Prostate gland (tissue), 2 donors: ENCODE data around the gene RPS10.

Experiments used
- POLR2A ChIP-seq: fragments of 450-650 bp; IDR thresholded peaks from one replicate; pipeline ENCODE4 v1.6.1; 2016; ENCODE audit warnings: antibody characterized with exemption, mild to moderate bottlenecking
- POLR2AphosphoS5 ChIP-seq: sonication (generic); formaldehyde crosslinking; IDR thresholded peaks from one replicate; pipeline ENCODE4 v1.6.1; 2017; ENCODE audit warnings: antibody characterized with exemption
- TF ChIP-seq, protein P1 (sequence below), 4 experiments: fragments of 200-600 bp in 2 of 4; fragments of 450-650 bp in 2 of 4; sonication (generic) in 2 of 4; IDR thresholded peaks; 1 replicate in 3 of 4; 2 replicates in 1 of 4; pipeline ENCODE4 v1.5.1; 2016 to 2019; ENCODE audit warnings: antibody characterized with exemption in 4 of 4, mild to moderate bottlenecking in 2 of 4, moderate library complexity in 2 of 4

DNA sequence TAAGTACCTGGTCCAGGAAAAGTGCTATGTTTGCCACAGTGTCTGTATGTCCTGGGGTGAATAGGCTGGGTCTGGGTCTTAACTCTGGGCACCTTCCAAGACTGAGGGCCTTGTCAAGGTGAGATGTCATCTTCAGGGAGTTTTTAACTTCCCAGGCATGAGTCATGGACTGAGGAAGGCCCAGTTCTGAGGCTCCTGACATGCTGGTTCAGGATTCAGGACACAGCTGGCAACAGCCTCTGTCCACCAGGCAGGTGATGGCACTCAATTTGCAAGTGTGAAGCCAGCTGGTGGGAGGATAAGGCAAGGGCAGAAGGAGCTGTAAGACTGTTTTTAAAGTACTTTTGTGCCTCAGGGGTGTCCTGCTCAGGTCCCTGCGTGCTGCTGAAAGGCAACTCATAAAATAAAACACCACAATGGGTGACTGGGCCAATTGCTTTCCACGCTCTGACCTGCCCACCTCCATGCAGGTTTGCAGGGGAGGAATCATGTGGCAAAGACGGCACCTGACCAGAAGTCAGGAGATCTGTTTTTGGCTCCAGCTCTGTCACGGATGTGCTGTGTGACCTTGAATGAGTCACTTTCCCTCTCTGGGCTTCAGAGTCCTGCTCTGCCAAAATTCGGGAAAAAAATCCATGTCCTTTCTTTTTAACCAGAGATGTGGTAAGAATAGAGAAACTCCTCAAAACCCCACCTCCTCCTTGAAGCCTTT, 35.1 kb upstream of the RPS10 start:
- TF ChIP-seq, protein P1, sequence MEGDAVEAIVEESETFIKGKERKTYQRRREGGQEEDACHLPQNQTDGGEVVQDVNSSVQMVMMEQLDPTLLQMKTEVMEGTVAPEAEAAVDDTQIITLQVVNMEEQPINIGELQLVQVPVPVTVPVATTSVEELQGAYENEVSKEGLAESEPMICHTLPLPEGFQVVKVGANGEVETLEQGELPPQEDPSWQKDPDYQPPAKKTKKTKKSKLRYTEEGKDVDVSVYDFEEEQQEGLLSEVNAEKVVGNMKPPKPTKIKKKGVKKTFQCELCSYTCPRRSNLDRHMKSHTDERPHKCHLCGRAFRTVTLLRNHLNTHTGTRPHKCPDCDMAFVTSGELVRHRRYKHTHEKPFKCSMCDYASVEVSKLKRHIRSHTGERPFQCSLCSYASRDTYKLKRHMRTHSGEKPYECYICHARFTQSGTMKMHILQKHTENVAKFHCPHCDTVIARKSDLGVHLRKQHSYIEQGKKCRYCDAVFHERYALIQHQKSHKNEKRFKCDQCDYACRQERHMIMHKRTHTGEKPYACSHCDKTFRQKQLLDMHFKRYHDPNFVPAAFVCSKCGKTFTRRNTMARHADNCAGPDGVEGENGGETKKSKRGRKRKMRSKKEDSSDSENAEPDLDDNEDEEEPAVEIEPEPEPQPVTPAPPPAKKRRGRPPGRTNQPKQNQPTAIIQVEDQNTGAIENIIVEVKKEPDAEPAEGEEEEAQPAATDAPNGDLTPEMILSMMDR (IDR thresholded peaks at IDR 0.05), result no peak
- TF ChIP-seq POLR2A, result no peak
- TF ChIP-seq POLR2AphosphoS5, result no peak
